GM21447 (cell line): Measurements from ENCODE around the gene A2M.

Source experiments
- ATAC-seq: cut with Tn5 transposase; IDR thresholded peaks from one replicate; pipeline ENCODE4 v1.9.1; 2021; ENCODE audit not compliant: unreplicated experiment

Gene A2M

GRCh38 chr12:9040484-9041186 is 75.1 kb downstream of the A2M start:
- no peak for ATAC-seq

DNA sequence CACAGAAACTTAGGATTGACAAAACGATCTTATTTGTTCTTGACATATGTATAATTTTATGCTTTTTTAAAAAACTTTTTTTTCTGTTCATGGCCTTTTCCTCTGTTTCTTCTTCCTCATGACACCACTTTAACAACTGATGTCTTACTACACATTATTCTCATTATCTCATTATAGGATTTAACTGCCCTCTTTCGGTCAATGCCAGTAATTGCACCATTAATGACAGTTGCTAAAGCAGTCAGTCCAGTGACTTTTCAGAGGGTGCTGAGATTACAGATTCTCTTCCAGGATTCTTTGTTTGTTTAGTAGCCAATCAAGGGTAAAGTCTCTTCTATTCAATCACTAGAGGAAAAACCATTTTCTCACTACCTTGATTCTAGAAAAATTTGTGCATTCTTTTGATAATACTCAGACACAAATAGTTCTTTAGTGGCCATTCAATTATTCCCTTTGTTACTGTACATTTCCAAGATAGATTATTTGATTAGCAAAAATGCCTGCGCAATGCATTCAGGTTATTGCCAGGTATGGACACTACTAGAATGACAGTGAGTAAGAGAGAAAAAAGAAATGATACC is 76.2 kb downstream of the A2M start:
- no peak for ATAC-seq

DNA sequence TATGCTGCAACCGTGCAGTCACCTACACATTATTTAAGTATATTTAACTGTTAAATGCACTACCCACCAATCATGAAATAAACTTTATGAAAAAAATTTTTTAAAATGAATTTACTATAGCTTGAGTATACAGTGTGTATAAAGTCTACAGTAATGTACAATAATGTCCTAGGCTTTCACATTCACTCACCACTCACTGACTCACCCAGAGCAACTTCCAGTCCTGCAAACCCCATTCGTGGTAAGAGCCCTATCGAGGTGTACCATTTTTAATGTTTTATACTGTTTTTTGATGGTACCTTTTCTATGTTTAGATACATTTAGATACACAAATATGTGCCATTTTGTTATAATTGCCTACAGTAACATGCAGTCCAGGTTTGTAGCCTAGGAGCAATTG is 78.3 kb downstream of the A2M start:
- no peak for ATAC-seq

- ATAC-seq: no peak
Measured at GRCh38 chr12:9036227-9036626, 79.5 kb downstream of the A2M start.

DNA sequence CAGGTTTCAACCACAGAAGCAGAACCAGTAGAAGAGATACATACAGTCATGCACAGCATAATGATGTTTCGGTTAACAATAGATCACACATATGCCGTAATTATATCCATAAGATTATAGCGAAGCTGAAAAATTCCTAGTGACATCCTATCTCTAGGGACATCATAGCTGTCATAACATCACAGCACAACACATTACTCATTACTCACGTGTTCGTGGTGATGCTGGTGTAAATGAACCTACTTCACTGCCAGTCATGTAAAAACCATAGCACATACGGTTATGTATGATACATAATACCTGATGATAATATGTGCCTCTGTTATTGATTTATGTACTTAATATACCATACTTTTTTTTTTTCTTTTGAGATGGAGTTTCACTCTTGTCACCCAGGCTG is 81.6 kb downstream of the A2M start:
- no peak for ATAC-seq

DNA sequence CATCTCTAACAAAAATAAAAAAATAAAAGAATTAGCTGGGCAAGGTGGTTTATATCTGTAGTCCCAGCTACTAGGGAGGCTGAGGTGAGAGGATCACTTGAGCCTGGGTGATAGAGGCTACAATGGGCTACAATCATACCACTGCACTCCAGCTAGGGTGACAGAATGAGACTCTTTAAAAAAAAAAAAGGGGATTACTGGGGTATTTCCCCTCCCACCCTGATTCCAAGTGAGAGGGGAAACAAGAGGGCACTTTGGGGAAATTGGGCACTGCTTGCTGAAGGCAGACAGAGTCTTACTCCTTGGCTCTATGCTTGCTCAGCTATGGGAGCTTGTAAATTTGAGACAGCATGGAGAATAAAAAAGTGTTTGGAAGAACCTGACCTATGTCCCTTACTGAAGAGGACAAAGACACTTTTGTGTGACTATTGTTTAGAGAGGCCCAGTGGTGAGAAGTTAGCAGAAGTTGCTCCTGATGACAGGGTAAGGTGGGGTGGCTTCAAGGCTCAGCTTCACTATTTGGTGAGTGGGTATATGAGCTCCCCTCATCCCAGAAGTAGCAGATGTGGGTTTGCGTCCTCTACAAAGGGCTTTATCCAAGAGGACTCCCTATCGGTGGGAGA is 82.3 kb downstream of the A2M start:
- no peak for ATAC-seq

- no peak for ATAC-seq
Measured at GRCh38 chr12:9032202-9032964, 83.3 kb downstream of the A2M start.

- ATAC-seq: no peak
Measured at GRCh38 chr12:9030776-9031175, 84.9 kb downstream of the A2M start.

DNA sequence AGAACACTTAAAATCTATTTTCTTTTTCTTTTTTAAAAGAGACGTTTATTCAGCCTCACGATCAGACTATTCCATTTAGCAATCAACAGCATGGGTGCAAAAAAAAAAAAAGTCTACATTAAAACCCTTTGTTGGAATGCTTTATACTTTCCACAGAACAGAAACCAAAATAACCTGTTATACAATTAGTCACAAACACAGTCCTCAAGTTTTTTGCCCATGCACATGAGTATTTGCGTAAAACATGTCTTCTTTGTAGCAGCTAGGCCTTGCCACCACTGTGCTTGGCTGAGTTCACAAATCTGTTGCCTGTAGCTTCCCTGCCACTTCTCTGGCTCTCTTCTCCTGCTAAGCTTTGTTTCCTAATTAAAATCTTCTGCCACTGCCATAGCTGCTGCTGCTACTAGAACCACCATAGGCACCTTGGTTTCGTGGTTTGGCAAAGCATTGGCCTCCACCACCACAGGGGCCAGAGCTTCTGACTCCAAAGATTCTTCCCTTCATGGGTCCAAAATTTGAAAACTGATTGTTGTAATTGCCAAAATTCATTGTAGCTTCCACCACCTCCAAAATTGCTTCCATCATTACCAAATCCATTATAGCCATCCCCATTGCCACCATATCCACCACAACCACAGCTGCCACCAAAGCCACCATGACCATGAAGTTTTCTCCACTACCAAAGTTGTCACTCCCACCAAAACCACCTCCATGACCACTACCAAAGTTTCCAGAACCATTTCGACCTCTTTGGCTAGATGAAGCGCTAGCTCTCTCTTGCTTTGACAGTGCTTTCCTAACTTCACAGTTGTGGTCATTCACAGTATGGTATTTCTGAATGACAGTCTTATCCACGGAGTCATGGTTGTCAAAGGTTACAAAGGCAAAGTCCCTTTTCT is 88.3 kb downstream of the A2M start:
- no peak for ATAC-seq

DNA sequence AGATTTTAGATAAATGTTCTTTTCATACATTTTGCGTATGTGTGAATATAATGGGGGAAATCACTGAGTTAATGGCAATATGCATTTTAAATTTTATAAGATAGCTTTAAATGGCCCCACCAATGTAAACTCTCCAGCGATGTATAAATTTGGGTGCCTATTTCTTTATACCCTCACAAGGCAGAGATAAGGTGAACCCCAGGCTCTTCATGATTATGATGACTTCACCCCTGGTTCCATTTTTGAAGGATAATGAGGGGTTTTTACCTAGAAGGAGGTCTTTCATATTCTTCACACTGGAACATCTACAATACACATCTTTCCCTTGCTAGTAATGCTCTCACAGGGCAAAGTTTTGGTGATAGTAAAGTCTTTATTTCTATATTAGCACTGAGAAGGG is 91.2 kb downstream of the A2M start:
- no peak for ATAC-seq

- ATAC-seq: no peak
Measured at GRCh38 chr12:9022592-9022991, 93.1 kb downstream of the A2M start.
